Activated CD8-positive, alpha-beta memory T cell treated with anti-CD3 and anti-CD28 coated beads for 36 hours (primary cell): ENCODE measurements around the gene DYNC1H1. TPM values are rescaled to one million over a fixed set of nuclear protein-coding genes. Genes with fewer than 3 reads are reported as not detected.

Experiments used
- CTCF ChIA-PET: fragments of 350-600 bp; sonication (Branson Sonifier 250); formaldehyde crosslinking; loops from one replicate; lab custom pipeline; 2021; ENCODE audit warnings: antibody characterized with exemption; lab: Charles Lee
- POLR2A ChIA-PET: fragments of 350-600 bp; sonication (Branson Sonifier 250); formaldehyde crosslinking; loops from one replicate; lab custom pipeline; 2021; ENCODE audit warnings: antibody characterized with exemption; lab: Charles Lee
- total RNA-seq, 2 experiments: library from RNA; stranded (reverse); gene quantifications; one replicate each; pipeline ENCODE4 v1.2.3, GENCODE V29; 2021

The DYNC1H1 gene
- total RNA-seq, 2 experiments from 2014 or later: 253 to 261 TPM

DNA sequence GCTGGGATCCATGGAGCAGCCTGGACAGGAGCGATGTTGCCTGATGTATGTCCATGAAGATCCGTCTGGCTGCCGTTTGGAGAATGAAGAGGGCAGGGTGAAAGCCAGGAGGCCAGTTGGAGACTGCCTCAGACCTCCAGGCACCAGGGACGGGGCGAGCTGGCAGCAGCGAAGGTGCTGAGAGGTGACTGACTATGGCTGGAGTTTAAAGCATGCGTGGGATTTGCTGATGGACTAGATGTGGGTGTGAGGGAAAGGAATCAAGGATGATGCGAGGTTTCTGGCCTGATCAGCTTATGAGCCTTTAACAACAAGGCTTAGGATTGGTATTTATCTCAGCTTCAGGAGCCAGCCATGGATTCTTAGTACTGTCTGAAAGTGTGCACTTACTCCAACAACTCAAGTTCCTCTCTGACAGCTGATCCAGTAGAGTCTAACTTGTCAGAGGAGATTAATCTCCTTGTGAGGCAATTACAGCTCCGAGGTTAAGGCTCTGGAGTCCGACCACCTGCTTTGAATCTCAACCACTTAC is 49.4 kb downstream of the DYNC1H1 start:
- CTCF ChIA-PET: interaction anchor here (0.7 kb wide), 1 partner anchor 300 kb away, joined by 3 read pairs; no protein-coding TSS in a partner anchor
- POLR2A ChIA-PET: interaction anchor here (0.6 to 0.7 kb wide), 2 partner anchors 65 to 188 kb away, joined by 3 read pairs; no protein-coding TSS in a partner anchor

DNA sequence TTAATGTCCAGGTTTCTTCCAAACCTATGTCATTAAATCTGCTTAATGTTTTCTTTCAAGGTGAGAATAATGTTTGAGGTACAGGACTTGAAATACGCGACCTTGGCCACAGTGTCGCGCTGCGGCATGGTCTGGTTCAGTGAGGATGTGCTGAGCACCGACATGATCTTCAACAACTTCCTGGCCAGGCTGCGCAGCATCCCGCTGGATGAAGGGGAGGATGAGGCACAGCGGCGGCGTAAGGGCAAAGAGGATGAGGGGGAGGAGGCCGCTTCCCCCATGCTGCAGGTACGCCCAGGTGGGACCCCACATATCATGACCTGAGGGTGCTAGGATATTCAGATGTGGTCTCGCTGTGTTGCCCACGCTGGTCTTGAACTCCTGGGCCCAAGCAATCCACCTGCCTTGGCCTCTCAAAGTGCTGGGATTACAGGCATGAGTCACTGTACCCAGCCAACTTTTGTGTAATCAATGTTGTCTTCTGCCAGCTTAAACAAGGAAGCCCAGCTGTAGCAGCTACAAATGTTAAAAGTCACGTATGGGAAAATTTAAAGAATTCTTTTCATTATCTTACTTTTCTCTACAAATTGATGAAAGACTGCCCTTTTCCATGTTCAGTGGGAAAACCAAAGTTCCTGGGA is 50.8 kb downstream of the DYNC1H1 start:
- POLR2A ChIA-PET: interaction anchor here (0.6 to 0.7 kb wide), 2 partner anchors 409 to 1324 kb away, joined by 3 read pairs; no protein-coding TSS in a partner anchor
- CTCF ChIA-PET: no interaction called here

DNA sequence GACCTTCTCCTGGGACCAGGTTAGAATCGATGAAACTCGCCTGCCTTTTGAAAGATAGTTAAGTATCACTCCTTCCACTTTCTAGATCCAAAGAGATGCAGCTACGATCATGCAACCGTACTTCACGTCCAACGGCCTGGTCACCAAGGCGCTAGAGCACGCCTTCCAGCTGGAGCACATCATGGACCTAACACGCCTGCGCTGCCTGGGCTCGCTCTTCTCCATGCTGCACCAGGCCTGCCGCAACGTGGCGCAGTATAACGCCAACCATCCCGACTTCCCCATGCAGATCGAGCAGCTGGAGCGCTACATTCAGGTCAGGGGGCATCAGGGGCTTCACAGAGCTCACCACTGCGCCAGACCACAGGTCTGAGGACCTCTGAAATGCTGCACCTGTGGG is 51.4 kb downstream of the DYNC1H1 start:
- POLR2A ChIA-PET: interaction anchor here (0.6 kb wide), 1 partner anchor 1323 kb away, joined by 3 read pairs; no protein-coding TSS in a partner anchor

DNA sequence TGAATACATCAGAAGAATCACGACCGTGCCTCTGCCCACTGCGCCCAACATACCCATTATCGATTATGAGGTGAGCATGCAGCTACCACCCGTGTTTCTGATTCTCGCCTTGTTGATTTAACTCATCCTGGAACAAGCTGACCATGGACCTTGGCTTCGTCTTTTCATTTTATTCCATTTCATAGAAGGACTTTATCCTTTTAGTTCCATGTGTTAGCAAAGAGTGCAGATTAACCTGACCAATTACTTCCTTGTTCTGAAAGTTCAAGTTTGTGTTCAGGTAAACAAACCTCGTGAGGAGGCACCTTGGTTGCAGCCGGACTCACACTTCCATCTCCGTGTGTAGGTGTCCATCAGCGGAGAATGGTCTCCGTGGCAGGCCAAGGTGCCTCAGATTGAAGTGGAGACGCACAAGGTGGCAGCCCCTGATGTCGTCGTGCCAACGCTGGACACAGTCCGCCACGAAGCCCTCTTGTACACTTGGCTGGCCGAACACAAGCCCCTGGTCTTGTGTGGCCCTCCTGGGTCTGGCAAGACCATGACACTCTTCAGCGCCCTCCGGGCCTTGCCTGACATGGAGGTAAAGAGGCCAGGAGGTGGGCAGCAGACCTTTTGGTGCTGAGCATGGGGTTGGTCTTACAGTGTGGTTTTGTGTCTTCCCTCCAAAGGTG is 52.2 kb downstream of the DYNC1H1 start:
- POLR2A ChIA-PET: no interaction called here
- CTCF ChIA-PET: no interaction called here

More for the DNA sequence above, 51.4 kb downstream of the DYNC1H1 start:
- CTCF ChIA-PET: no interaction called here

DNA sequence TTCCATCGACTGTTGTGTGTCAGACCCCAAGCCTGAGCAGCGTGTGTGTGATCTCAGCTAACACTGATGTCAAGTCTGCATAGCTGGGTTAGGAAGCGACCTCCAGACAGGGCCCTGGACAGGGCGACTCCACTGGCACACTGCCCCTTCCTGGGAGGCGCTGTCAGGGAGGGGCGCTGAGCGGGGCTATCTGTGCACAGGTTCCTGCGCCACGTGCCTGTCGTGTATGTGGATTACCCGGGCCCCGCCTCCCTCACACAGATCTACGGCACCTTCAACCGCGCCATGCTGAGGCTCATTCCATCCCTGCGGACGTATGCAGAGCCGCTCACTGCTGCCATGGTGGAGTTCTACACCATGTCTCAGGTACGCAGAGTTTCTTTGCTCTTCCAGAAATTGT is 53.9 kb downstream of the DYNC1H1 start:
- ChIA-PET CTCF (interaction anchor here (0.6 kb wide), 1 partner anchor 17 kb away, joined by 3 read pairs; no protein-coding TSS in a partner anchor), POLR2A (no interaction called here)

DNA sequence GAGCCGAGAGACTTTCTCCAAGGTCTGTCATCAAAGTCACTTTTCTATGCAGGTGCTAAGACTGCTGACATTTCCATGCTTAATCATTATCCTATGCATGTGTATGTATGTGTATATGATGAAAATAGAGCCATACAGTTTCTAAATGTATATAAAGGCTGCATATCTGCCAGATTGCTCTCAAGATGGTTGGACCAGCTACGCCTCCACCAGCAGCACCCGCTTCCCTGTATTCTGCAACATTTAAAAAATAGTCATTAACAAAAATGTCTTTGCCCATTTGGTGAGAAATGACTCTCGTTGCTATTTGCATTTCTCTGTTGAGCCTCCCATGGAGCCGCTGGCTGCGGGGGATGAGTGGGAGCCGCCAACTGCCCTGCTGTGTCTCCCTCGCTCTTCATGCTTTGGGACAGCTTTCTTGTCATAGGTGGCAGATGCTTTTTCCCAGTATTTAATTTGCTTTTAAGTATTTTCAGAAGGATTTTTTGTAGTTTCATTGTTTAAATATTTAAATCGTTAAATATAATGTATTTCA is 54.7 kb downstream of the DYNC1H1 start:
- ChIA-PET POLR2A (no interaction called here), CTCF (interaction anchor here (1.6 kb wide), 1 partner anchor 10 kb away, joined by 3 read pairs; no protein-coding TSS in a partner anchor)

DNA sequence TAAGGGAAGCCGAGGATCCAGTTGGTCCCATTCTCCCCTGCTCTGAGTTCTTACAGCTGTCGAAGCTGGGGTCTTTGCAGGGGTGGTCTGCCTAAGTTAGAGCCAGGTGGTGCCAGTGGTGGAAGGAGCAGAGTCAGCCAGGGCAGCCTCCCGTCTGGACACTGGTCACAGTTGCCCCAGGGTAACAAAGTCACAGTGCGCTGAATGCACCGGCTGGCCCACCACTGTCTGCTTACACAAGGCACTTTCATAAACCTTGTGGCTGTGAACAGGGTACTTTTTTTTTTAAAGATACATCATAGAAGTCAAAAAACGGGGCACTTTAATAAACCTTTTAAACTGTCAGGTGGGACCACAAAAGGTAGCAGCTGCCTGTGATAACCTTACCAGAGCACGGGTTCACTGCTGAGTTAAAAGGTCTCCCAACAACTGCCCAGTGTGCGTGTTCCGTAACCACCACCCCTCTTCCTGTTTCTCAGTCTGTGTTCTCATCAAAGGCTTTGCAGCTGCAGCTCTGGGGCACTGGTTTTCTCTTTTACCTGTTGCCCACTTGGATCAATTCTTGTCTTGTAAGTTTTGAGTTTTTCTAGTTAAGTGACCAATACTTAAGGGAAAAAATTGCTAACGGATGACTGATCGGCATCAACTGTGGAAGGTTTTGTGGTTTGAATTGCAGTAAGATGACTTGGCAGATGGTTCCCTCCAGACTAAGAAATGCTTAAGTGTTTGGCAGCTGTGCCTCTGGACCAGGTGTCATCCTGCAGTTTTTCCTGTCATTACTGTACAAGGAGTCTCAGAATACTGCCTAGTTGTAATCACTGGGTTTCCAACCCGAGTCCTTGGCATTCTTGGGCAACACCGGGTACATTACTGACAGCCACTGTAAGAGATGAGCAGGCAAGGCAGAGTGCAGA is 55.9 kb downstream of the DYNC1H1 start:
- CTCF ChIA-PET: interaction anchor here (1.1 to 1.6 kb wide), 2 partner anchors 9 to 294 kb away, joined by 3 read pairs; no protein-coding TSS in a partner anchor
- POLR2A ChIA-PET: no interaction called here

DNA sequence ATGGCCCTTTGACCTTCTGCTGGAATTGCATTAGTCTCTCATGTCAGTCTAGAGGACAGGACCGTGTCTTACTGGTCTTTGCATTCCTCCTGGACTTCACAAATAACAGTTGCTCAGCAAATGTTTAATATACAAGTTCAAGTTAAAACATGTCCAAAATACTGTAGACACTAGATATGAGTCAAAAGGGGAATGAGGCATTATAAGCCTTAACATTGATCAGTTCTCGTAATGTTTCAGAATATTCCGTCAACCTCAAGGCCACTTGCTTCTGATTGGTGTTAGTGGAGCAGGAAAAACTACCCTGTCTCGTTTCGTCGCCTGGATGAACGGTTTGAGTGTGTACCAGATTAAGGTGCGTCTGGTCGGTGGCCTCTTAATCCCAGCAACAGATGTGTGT is 62.6 kb downstream of the DYNC1H1 start:
- ChIA-PET POLR2A (interaction anchor here (0.6 kb wide), 1 partner anchor 43 kb away, joined by 4 read pairs; no protein-coding TSS in a partner anchor), CTCF (interaction anchor here (0.5 kb wide), 1 partner anchor 188 kb away, joined by 4 read pairs; no protein-coding TSS in a partner anchor)

DNA sequence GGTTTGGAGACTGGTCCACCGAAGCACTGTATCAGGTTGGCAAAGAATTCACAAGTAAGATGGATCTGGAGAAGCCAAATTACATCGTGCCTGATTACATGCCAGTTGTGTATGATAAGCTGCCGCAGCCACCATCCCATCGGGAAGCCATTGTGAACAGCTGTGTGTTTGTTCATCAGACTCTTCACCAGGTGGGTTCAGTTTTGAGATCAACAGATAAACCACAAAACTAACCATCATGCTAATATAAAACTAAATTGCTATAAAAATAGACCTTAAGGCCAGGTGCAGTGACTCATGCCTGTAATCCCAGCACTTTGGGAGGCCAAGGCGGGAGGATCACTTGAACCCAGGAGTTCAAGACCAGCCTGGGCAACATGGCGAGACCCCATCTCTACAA is 63.6 kb downstream of the DYNC1H1 start:
- ChIA-PET CTCF (no interaction called here), POLR2A (no interaction called here)

DNA sequence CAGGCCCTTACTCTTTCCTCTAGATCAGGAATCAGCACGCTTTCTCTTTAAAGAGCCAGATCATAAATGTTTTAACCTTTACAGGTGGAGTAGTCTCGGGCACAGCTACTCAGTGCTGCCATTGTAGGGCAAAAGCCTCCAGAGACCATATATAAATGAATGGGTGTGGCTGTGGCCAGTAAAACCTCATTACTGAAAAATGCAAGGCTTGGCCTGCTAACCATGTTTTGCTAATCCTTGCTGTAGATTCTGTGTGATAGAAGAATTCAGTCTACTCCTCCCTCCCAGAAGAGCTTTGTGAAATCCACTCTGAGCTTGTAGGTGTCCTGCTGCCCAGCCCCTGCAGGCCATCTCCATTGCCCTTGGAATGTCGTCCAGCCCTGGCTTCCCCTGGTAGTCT is 64.4 kb downstream of the DYNC1H1 start:
- ChIA-PET CTCF (interaction anchor here (1.2 kb wide), 1 partner anchor 9 kb away, joined by 3 read pairs; no protein-coding TSS in a partner anchor), POLR2A (no interaction called here)

DNA sequence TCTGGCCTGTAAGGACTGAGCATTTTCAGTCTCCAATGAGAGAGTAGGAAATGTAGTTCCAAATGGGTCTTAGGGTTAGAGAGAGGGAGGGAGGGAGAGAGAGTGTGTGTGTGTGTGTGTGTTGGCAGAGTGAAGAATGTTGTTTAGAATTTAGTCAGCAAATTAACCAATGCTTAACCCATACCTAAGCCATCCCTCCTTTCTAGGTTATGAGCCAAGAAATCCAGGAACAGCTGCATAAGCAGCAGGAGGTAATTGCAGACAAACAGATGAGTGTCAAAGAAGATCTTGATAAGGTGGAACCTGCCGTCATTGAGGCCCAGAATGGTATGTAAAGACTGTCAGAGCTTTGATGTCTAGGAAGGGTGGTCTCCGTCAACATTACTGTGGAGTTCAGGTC is 65.6 kb downstream of the DYNC1H1 start:
- ChIA-PET POLR2A (no interaction called here), CTCF (no interaction called here)

DNA sequence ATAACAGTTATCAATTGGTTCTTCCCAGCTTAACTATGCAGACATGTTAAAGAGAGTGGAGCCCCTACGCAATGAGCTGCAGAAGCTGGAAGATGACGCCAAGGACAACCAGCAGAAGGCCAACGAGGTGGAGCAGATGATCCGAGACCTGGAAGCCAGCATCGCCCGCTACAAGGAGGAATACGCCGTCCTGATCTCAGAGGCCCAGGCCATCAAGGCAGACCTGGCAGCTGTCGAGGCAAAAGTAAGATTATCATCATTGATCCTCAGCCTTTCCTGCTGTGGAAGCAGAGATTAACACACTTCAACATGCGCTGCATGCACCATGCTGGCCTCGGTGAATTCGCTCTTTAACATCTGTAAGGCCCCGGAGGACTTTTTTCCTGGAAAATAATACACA is 68.9 kb downstream of the DYNC1H1 start:
- CTCF ChIA-PET: no interaction called here
- POLR2A ChIA-PET: interaction anchor here (0.9 kb wide), 1 partner anchor 14 kb away, joined by 3 read pairs; no protein-coding TSS in a partner anchor

DNA sequence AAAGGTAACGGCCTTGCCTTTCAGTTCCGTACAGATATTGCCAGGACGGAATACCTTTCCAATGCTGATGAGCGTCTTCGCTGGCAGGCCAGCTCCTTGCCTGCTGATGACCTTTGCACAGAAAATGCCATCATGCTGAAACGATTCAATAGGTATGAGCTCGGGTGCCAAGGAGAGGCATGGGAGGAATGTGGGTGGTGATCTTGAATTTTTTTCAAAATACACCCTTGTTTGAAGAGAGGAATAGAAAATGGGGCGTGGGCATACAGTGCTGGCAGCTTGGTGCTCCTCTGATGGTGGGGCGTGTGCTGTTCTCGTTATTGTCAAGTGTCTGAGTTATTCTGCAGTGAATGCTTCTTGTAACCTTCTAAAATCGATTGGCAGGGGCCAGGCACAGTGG is 69.9 kb downstream of the DYNC1H1 start:
- ChIA-PET CTCF (no interaction called here), POLR2A (no interaction called here)

DNA sequence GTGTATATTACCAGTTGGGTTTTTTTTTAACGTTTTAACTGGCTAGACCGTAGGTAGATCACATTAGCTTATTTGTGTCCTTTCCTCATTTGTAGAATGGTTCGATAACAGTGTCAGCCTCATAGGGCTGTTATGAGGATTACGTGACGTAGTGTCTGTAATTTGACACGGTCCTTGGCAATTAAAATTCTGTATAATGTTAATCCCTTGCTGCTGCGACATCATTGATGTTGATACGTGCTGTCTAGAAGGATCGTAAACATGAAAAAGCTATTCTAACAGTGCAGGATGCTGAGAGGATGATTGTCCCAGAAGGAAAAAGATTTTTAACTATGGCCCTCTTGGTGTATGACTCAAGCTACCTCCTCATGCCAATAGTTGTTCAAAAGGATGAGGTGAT is 71.5 kb downstream of the DYNC1H1 start:
- POLR2A ChIA-PET: no interaction called here
- CTCF ChIA-PET: no interaction called here

DNA sequence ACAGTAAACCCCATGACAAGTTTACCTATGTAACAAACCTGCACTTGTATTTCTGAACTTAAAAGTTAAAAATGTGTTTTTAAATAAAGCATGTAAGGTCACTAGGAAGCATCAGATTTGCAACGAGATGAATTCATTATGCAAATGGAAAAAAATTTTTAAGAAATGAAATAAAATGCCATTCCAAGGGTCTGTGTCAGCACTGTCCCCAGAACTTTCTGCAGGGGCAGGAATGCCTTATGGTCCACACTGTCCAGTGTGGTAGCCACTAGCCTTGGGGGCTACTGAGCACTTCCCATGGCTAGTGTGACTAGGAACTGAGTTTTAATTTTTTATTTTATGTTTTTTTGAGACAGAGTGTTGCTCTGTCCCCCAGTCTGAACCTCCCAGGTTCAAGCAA is 73.3 kb downstream of the DYNC1H1 start:
- ChIA-PET CTCF (interaction anchor here (0.8 kb wide), 1 partner anchor 43 kb away, joined by 3 read pairs; no protein-coding TSS in a partner anchor), POLR2A (no interaction called here)

DNA sequence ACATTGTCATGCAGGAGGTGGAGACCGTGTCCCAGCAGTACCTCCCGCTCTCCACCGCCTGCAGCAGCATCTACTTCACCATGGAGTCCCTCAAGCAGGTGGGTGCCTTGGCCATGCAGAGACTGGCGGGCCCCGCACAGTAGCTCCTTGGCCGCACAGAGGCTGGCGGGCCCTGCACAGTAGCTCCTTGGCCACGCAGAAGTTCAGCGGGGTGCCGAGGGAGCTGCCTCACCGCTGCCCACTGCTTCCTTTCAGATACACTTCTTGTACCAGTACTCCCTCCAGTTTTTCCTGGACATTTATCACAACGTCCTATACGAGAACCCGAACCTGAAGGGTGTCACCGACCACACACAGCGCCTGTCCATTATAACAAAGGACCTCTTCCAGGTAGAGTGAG is 74.8 kb downstream of the DYNC1H1 start:
- ChIA-PET POLR2A (no interaction called here), CTCF (interaction anchor here (1.1 kb wide), 1 partner anchor 32 kb away, joined by 4 read pairs; no protein-coding TSS in a partner anchor)

DNA sequence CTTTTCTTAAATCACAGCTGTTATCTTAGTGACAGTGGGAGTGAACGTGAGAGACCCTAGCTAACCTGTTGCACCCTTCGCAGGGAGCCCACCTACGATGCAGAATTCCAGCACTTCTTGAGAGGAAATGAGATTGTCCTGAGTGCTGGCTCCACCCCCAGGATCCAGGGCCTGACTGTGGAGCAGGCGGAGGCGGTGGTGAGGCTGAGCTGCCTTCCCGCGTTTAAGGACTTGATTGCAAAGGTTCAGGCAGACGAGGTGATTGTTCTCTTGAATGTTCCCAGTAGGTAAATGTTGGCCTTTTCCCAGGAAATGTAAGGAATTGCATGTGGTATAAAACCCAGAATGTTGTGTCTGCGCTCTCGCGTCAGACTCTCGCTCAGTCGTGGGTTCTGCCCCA is 75.8 kb downstream of the DYNC1H1 start:
- CTCF ChIA-PET: interaction anchor here (1.1 kb wide), 1 partner anchor 33 kb away, joined by 4 read pairs; no protein-coding TSS in a partner anchor

DNA sequence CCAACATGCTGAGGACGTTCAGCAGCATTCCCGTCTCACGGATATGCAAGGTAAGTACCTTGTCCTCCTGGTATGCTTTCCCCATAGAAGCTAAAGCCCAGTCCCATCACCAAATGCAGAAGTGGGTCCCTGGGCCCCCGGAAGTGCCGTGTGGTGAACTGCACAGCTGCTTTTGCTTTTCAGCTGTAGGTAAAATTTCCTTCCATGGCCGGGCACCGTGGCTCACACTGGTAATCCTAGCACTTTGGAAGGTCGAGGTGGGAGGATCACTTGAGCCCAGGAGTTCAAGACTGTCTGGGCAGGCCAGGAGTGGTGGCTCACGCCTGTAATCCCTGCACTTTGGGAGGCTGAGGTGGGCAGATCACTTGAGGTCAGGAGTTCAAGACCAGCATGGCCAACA is 78.3 kb downstream of the DYNC1H1 start:
- ChIA-PET POLR2A (no interaction called here), CTCF (no interaction called here)

More for the DNA sequence above, 75.8 kb downstream of the DYNC1H1 start:
- POLR2A ChIA-PET: no interaction called here
